ENCODE measurements around the gene RAB11FIP4.

Gene RAB11FIP4

DNA sequence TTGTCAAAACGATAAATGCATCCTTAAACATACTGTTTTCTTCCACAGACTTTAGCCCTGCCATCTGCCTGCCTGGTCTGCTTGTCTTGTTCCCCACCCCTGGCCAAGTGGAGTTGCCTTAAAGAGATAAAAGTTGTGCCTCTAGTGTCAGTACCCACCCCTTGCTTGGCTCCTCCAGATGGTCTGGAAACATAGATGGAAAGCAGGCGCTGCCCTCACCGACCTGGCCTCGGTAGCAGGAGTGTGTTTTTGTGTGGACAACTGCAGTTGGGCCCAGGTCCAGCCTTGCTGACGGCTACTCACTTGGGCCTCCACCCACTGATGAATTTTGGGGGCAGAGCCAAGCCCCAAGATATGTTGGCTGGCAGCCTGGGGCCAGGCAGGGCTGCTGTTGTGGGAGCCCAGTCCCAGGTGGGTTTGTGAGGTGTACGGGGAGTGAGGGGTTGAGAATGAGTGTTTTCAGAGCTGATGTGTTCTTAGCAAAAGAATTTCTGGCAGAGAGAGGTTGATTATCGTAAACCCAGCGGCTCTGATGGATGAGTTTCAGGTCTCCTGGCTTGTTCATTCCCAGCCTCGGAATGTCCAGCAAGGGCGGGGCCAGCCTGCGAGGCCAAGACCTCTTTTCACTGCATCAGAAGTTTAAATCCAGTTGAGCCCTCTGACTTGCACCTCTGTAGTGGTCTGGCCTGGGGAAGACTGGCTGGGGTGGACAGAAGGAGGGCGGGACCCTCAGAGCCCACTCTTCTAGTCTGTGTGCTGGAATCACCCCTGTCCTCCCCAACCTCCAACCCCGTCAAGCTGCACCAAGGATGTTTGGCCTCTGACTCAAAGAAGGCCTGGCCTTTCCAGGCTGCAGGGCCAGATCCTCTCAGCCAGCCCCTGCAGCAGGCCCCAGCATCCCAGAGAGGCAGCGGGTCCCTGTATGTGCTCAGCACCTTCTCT lies 179.7 kb downstream of the RAB11FIP4 start:
- no peak for DNase-seq

DNA sequence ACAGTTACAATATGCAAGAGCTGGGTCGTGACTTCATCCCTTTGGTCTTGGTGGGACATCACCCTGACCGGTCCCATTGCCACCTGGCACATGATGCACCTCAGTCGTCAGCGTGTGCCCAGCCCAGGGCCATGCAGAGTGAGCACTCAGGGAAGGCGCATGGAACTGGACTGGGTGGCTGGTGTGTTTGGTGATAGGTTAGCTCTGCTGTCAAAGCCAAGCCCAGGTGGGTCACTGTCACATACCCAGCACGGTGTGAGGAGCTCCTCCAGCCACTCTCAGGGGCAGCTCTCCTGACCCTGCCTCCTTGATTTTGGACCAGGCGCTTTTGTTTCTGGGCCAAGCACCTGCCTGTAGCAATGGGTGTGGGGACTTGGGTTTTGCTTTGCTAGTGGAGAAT lies 180.9 kb downstream of the RAB11FIP4 start:
- DNase-seq, result no peak

DNA sequence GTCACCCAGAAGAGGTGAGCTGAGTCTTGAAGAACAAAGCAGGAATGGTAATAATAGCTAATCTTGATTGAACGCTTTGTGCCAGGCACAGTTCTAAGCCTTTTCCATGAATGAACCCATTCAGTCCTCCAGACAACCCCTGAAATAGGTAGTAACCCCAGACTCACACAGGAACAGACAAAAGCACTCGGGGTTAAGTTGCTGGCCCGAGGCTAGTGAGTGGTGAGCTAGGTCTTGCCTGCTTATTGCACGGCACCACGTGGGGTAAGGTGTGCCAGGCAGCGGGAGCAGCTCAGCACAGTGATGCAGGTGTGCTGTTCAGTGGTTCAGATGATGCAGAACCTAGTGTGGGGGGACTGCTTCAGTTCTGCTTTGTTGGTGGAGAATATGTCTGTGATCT lies 181.6 kb downstream of the RAB11FIP4 start:
- DNase-seq, result no peak

DNA sequence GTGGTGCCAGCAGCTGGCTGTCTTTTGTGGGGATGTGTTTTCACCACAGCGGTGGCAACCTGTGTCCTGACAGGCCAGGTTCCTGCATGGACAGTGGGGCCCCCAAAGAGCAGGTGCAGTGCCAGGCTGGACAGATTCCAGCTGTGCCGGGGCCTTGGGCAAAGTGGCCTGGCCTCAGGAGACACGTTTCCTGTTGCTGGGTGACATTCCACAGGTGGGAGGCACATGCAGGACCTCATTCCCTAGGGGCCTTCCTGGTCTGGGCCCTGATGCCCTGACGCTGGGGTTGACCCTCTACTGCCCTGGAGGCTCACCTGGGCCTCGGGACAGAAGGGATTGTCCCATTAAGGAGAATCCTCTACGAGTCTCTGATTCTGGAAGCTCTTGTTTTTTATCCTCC lies 182.4 kb downstream of the RAB11FIP4 start:
- no peak for DNase-seq

DNA sequence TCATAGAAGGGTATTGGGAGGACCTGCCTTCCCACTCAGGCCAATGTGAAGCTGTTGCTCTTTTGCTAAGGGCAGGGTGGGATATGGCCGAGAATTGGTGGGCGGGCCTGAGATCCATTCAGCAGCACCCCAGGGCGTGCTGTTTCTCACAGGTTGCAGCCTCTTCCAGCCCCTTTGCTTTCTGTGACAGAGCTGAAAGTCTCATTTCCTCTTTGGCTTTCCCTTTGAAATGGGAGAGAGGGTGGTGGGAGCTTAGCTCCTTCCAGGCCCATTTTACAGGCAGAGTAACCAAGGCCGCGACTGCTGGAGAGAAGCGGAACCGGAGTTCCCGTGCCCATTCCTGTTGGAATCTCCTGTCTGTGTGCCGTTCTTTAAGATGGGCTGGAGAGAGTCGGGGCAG lies 183.0 kb downstream of the RAB11FIP4 start:
- no peak for DNase-seq

DNA sequence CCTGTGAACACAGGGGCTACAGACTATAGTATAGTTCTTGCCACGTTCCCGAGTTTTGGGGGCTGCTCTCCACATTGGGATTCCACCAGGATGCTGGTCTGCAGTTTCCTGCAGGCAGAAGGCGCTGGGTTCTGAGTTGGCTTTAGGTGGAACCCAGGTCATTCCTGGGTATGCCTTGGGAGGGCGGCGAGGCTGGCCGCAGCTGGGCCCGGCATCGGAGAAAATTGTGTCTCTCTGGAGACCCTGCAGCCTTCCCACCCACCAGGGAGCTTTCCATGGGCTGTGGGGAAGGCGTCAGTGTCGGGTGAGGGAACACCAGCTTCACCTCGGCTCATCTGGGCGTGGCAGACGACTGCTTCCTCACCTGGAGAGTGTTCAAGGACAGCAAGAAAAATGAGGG lies 183.6 kb downstream of the RAB11FIP4 start:
- no peak for DNase-seq

DNA sequence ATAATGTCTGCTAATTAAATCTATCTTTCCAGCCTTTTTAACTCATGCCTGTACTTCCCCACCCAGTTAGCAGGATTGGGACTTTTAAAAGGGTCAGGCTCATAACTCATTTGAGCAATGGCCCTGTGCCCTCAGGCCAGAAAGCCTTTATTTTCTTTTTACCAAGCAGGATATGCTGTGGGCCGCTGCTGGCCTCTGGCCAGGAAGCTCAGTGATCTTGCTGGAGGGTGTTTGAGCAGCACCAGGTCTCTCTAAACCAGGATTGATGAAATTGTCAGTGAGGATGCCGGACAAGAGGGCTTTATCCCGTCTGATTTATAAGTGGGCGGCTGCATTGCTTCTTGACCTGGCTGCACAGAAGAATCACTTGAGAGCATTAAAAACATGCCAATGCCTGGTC lies 187.8 kb downstream of the RAB11FIP4 start:
- peak; percentile 30 to 53 for DNase-seq

DNA sequence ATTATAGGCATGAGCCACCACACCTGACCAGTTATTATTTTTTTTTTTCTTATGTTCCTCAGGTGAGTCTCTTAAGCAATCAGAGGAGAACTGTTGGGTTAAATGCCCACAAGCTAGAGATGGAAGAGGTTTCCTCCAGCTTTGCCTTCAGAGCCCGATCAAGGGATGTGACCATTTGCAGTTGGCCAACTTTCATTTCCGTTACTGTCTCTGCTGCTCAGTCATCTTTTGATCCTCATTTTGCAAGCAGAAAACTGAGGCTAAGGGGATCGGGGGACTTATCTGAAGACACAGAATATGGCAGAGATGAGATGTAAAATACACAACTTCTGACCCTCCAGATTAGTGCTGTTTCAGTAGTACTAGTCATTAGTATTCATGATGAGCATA lies 188.8 kb downstream of the RAB11FIP4 start:
- peak in 1 of 2 donors; percentile 75 for DNase-seq

DNA sequence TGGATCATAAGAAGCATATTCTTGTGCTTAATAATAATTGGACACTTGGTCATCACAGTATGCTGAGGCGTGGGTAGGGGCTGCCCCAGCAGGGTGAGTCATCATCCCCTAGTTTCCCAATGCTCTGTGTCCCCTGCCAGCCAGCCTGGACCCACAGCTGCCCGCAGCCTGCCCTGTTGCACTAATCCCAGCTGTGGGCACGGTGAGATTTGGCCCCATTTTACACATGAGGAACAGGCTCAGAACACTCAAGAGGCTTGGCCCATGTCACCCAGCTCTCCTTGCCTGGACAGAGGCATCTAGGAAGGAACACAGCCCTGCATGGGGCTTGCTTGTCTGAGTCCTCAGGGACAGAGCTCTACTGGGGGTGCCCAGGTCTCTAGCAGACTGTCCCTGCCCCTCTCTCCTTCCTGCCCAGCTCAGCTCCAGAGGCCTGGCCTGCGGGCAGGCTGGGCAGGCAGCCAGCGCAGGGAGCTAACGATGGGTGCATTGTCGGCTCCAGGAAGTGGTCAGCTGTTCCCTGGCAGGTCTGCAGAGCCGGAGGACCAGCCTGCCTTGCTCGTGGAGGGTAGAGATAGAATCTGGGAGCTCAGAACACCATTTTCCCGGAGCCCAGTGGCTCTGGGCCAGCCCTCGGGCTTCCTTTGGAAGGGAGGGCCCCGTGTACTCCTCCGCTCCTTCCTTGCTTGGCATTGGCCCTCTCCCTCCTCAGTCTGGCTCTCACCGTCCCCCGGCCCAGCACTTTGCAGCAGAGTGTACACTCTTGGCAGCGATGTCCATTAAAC lies 189.4 kb downstream of the RAB11FIP4 start:
- peak; percentile 93 to 94 for DNase-seq

DNA sequence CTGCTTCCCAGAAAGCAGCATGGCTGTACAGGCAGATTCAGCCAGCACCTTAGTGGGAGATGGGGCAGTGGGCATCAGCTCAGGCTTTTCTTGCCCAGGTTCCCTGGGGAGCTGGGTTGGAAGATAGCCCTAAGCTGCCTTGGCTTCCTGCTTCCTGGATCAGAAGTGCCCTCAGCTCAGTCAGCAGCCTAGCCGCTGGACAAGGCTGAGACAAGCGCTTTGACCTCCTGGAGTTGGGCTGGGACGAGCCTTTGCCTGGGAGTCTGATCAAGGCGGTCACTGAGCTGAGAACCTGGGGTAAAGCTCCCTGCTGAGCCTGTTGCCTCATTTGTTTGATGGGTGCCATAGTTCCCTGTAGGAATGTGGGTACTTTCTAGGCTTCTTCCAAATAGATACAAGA lies 190.0 kb downstream of the RAB11FIP4 start:
- peak in 1 of 2 donors; percentile 25 for DNase-seq

DNA sequence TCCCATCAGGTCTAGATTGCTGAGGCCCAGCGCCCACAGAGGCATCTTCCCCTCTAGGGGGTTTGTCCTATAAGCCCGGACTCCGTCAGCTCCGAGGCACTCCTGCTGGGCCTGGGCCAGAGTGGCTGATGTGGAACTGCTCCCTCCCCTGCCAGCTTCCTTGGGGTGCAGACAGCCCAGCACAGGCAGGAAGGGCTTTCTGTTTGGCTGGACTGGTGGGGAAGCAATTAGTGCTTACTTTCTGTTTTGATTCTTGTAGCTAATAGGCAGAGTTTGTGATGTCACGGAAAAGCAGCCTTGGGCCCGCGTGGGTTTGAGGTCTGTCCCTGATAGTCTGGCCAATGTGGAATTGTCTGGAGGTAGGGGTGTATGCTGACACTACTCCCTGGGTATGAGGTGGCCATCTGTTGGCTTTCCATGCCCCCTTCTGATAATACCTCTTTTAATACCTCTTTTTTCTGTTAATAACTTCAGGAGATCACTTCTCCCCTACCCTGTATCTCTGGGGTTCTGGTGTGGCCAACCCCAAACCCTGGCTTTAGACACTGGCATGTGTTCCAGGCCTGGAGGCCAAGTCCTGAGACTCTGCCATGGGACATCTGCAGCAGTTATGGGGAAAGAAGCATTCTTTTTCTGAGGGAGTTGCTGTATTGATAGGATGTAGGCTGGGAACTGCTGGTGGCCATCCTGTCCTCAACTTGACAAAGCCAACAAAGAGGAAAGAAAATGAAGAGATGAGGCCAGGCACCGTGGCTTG lies 190.9 kb downstream of the RAB11FIP4 start:
- DNase-seq, result peak; percentile 73 to 76

DNA sequence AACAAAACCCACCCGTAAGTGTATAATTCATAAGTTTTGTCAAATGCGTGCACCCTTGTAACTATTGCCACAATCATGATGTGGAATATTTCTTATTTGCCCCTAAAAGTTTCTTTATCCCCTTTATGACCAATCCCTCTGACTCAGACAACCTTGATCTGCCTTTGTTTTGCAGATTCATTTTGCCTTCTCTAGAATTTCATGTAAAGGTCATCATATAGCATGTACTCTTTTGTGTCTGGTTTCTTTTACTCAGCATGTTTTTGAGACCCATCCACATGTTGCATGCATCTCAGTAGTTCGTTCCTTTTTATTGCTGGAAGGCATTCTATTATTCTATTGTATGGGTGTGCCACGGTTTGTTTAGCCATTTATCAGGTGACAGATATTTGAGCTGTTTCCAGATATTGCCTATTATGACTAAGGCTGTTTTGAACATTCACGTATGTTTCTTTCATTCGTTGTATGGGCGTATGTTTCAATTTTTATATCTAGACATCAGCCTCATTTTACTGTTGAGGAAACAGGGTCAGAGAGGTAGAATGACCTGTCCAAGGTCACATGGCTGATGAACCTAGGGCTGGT lies 192.4 kb downstream of the RAB11FIP4 start:
- no peak for DNase-seq

DNA sequence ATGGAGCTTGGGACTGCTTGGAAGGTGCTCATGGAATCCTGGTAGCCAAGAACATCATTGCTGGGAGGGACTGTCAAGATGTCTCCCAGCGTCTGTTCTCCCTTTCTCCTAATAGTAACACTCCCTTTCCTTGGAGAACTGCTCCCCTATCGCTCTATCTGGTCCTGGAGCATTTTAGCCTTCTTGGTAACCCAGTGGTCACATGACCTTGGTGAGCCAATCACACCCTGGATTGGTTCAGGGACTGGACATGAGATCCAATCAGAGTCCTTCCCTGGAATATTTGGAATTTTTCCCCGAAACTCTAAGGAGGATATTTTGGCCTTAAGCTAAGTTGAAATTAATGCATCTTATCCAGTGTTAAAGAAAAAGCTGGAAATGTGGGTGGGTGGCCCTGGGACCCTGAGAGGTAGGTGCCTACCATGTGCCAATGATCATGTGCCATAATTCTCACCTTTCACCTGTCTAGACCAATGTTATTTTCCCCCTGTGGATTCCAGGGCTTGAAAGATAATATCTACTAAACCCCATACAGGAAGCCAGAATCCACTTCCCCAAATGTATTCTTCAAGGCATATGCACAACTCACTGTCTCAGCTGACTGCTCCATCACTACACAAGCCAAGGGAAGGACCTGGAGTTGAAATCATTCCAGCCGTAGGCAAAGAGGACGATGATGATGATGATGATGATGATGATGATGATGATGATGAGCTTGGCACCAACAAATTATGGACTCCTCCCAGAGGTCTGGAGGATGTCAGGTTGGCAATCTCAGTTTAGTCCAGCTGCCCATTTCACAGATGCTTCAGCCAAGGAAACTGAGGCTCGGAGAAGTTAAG lies 193.2 kb downstream of the RAB11FIP4 start:
- peak; percentile 49 to 64 for DNase-seq

DNA sequence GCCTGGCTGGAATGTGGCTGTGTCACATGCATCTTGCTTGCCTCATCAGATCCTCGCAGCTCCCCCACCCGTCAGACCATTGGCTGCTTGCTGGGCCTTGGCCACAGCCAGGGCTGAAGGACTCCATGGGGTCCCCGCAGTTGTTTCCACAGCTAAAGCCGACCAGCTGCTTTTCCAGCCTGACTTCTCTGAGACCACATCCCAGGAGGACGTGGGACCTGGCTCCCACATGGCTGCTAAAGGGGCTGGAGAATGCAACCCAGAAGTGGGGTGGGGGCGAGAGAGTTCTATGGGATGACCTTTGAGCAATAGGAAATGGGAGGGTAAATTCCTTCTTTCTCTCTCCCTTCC lies 193.8 kb downstream of the RAB11FIP4 start:
- DNase-seq, result no peak

DNA sequence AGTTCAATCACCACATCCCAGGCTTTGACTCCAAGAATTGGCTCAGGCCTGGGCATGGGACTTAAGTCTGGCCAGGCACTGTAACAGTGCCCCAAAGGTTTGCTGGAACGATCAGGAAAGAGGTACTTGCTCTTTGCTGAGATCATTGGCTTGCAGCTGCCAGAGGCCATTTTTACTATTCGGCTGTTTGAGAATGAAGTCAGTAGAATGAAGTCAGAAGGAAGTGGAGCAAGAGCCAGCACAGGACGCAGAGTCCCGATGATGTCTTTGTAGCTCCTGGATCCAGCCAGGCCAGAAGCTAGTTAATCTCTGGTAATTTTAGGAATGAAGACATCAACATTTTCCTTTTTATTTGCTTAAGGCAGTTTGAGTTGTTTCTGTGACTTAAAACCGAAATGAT lies 195.5 kb downstream of the RAB11FIP4 start:
- DNase-seq, result peak; percentile 56 to 70

DNA sequence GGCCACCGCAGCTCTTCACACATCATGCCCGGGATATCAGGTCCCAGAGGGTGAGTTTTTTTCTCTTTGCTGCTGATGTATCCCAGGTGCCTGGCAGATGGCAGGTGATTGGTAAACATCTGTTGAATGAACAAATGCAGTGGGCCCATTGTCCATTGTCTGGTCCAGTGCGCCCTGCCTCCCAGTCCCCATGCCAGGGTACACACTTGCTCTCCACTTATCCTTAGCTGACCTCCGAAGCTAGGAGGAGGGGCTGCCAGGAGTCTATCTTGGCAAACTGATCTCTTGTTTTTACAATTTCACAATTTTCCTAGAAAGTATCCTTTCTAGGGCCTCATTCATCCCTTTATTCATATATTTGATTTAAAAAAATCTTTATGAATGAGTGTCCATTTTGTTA lies 196.0 kb downstream of the RAB11FIP4 start:
- no peak for DNase-seq

Measured in inflammatory macrophage (primary cell).